Activated T-cell treated with anti-CD3 and anti-CD28 coated beads for 24 hours (primary cell): ENCODE data around the gene SEPHS2.

Source experiments
- DNase-seq: peaks from one replicate; pipeline ENCODE4 v3.0.0-alpha.2; 2020; ENCODE audit warnings: low read depth

Gene SEPHS2

GRCh38 chr16:30429678-30430427 is 15.8 kb downstream of the SEPHS2 start, which contains the start of gene DCTPP1:
TSS of gene DCTPP1 (minus strand) at chr16:30430030. CDS start at chr16:30429980, 50 bp downstream.
- peak; percentile 96 for DNase-seq

- DNase-seq: no peak
Measured at GRCh38 chr16:30429418-30429677, 16.3 kb downstream of the SEPHS2 start.

DNA sequence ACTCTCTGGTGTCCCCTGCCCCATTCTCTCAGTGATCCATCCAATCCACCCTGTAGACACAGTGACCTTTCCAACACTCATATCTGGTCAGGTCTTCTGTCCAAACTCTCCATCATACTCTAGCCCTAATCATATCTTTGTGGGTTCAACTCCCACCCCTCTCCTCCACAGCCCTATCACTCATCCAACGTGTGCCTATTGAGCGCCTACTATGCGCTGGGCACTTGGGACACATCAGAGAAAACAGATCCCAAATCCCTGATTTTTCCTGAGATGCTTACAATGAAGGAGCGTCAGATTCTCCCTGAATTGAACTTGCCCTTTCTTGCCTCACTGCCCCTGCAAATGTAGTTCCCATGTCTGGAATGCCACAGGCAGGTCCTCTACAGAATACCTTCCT is 17.6 kb downstream of the SEPHS2 start:
- no peak for DNase-seq

GRCh38 chr16:30421010-30421409 is 24.7 kb downstream of the SEPHS2 start:
- no peak for DNase-seq

DNA sequence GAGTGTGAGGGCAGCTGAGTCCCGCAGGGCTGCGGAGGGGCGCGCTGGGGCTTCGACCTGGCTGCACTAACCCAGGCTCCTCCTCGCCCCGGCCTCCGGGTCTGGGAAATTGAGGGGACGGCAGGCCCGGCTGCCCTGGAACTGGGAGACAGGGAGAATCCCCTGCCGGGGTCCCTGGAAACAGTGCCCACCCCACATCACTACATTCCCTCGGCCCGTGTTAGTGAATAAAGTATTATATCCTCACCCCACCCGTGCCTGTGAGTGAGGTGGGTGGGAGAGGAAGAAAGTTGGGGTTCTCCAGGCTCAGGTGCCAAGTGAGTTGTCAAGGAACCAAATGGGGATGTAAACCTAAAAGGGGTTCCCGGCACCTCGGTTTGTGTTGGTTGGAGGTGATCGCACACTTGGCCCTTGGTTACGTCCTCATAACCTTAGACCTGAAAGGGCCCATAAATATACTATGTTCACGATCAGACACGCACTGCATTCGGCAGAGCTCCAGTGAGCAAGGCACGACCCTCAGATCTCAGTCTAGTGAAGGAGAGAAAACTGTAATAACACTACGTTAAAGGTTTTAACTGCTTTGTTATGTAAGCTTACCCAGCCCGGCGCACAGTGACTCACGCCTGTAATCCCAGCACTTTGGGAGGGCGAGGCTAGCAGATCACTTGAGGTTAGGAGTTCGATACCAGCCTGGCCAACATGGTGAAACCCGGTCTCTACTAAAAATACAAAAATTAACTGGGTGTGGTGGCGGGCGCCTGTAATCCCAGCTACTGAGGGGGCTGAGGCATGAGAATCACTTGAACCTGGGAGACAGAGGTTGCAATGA is 27.1 kb downstream of the SEPHS2 start:
- DNase-seq: no peak

DNA sequence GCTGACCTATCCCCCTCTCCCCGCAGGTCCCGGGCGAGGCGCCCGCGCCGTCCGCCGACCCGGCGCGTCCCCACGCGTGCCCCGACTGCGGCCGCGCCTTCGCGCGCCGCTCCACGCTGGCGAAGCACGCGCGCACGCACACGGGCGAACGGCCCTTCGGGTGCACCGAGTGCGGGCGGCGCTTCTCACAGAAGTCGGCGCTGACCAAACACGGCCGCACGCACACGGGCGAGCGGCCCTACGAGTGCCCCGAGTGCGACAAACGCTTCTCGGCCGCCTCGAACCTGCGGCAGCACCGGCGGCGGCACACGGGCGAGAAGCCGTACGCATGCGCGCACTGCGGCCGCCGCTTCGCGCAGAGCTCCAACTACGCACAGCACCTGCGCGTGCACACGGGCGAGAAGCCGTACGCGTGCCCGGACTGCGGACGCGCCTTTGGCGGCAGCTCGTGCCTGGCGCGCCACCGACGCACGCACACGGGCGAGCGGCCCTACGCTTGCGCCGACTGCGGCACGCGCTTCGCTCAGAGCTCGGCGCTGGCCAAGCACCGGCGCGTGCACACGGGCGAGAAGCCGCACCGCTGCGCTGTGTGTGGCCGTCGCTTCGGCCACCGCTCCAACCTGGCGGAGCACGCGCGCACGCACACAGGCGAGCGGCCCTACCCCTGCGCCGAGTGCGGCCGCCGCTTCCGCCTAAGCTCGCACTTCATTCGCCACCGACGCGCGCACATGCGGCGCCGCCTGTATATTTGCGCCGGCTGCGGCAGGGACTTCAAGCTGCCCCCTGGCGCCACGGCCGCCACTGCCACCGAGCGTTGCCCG is 27.9 kb downstream of the SEPHS2 start:
- DNase-seq: peak; percentile 85

GRCh38 chr16:30416624-30417528 is 28.8 kb downstream of the SEPHS2 start:
- DNase-seq: no peak

DNA sequence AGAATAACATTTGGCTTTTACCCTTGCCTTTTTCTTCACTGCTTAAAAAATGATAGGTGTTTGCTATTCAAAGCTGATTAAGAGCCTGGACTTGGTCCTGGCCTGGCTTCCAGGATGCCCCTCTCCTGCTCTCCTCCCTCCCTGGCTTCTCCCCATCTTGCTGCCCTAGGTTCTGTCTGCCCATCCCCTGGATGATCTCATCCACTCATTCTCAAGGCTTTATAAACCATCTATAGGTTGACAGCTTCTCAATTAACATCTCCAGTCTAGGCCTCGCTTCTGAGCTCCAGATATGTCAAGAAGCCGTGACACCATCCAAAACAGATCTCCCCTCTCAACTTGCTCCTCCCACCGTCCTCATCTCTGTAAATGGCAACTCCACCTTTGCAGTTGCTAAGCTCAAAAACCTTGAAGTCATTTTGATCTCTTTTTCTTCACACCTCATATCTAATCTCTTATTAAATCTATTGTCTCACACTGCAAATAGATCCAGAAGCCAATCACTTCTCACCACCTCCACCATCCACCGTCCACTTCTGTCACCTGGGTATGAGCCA is 29.5 kb downstream of the SEPHS2 start:
- no peak for DNase-seq

DNA sequence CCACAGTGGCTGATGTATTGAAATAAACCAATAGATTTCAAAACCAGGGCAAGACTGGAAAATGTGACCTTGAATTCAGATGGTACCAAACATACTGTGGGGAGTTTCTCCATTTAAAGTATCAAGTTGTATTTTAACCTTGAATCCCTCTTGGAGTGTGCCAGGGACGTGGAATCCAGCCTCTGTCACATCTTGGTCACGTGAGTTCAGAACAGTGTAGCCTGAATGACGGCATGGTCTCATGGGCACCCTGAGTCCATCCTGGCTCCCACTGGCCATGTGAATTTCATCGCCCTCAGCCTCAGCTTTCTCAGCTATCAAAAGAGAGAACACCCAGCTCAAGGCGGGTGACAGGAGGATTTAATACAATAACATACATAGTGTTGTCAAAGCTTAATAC is 31.5 kb downstream of the SEPHS2 start:
- DNase-seq: no peak

DNA sequence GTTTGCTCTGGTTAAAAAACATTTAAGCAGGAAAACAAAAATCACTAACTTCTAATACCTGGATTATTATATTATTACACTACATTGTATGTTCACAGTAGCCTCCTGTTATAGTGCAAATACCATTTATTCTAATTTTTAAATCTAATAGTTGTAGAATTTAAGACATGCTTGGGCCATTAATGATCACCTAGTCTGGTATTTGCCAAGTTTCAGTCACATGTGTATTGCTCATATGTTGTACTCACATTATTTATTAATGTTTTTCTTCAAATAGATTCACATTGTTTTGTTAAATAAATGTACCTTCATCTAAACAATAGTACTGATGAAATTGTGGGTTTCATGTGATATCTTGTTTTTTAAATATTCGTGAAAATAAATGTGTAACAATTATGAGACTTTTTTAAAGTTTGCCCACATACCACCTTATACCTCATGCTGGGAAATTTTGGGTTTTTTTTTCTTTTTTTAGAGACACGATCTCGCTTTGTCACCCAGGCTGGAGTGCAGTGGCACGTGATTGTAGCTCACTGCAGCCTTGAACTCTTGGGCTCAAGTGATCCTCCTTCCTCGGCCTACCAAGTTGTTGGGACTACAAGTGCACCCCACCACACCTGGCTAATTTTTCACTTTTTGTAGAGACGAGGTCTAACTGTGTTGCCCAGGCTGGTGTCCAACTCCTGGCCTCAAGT is 32.4 kb downstream of the SEPHS2 start:
- no peak for DNase-seq

- DNase-seq: peak; percentile 86
Measured at GRCh38 chr16:30409125-30410060, 36.3 kb downstream of the SEPHS2 start.

- no peak for DNase-seq
Measured at GRCh38 chr16:30407804-30408534, 37.7 kb downstream of the SEPHS2 start.

DNA sequence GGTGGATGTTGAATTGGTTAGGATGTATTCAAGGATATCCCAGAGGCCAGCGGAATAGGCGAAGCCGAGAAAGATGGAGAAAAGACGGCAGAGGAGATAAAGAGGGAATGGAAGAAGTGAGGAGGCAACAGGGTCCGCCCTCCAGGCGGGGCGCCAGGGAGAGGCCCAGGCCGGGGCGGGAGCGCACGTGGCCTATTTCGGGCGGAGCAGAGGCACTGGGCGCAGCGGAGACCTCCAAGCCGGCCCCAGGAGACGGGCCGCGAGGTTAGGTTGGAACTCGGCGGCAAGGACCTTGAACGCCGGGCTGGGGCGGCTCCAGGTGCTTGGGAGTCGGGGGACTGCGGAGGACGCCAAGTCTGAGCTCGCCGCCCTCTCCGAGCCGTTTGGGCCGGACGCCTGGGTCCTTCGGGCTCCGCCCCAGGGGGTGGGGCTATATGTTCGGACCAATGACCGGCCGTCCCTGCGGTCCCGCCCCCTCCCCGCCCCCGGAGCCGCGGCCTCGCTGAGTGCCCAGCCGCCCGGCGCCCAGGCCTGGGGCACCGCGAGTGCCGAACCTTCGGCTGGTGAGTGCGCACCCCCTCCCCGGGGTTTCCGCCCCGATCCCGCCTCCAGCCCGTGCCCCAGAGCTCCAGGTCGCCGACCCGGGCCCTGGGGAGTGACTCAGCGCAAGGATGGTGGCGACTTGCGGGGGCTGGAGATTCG is 38.4 kb downstream of the SEPHS2 start, which contains the start of gene ZNF771:
Gene ZNF771 (plus strand): TSS at position 505 of the 702 bp plus-strand sequence. CDS start 448 bp downstream, outside the sequence.
- DNase-seq: peak; percentile 90

GRCh38 chr16:30406795-30407101 is 38.9 kb downstream of the SEPHS2 start:
- no peak for DNase-seq

- DNase-seq: no peak
Measured at GRCh38 chr16:30401768-30402425, 43.8 kb downstream of the SEPHS2 start.

DNA sequence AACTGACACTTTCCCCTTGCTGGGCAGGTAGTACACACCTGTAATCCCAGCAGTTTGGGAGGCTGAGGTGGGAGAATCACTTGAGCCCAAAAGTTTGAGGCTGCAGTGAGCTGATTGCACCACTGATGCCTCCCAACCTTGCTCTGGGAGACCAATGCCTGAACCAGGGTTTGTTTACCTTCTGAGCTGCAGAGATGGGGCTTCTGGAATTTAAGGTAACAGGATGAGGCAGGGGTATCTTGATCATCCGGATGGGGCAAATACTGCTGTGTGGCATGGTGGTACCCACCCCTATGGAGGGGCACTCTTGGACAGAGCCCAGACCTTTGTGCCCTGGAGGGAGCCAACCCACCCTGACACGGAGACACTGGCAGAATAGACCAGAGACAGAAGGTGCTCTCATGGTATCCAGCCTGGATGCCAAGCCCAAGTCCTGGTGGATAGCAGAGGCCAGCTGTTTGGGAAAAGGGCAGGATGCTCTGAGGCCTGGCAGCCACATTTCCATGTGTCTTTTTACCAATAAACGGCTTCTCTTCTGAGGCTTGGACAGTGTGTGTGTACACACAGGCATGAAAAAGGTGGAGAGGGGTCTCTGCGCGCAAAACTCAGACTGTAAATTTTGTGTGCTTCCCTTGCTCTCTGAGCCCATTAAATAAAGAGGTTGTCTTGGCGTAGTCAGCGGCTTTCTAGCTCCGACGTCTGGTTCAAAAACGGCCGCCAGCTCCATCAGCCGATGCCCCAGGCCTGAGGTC is 46.1 kb downstream of the SEPHS2 start:
- no peak for DNase-seq
